GM12878 (cell line): ENCODE data around the gene OSCP1. TPM values are rescaled to one million over a fixed set of nuclear protein-coding genes. Genes with fewer than 3 reads are reported as not detected.

Experiments used
- ATAC-seq: fragments of 200-7000 bp; cut with Tn5 transposase; 3 replicates; pipeline ENCODE4 v1.9.1; 2020; ENCODE audit warnings: mild to moderate bottlenecking, moderate library complexity
- BruUV-seq: library from RNA; stranded (reverse); fragments of 400-500 nt; replicated peaks from 2 replicates; lab custom pipeline; 2021; lab: Mats Ljungman, UMichigan
- CTCF ChIA-PET: fragments of 300-600 bp; sonication (Branson Sonifier 250); formaldehyde crosslinking; extraction: SDS; loops from one replicate; lab custom pipeline; 2021; ENCODE audit warnings: inconsistent platforms; lab: Yijun Ruan, JAX
- POLR2A ChIA-PET: fragments of 350-600 bp; formaldehyde crosslinking; extraction: SDS; loops from one replicate; lab custom pipeline; 2021; ENCODE audit warnings: inconsistent platforms; lab: Charles Lee
- RAD21 ChIA-PET: fragments of 300-600 bp; sonication (Branson Sonifier 250); formaldehyde crosslinking; loops from one replicate; lab custom pipeline; 2023; ENCODE audit warnings: antibody characterized with exemption; ENCODE audit not compliant: unreplicated experiment; lab: Charles Lee
- SMC1A ChIA-PET: fragments of 300-600 bp; sonication (Branson Sonifier 250); formaldehyde crosslinking; loops from one replicate; lab custom pipeline; 2023; ENCODE audit not compliant: unreplicated experiment, uncharacterized antibody; lab: Charles Lee
- DNase-seq: peaks from one replicate; pipeline ENCODE4 v3.0.0-alpha.2; 2011; ENCODE audit warnings: low read depth, low spot score
- FAIRE-seq: peaks from 3 replicates; lab custom pipeline; 2011; peaks lifted over from hg19 to GRCh38; lab: Jason Lieb, UNC
- H2AFZ ChIP-seq: 2 replicates; pipeline ENCODE4 v1.6.0; 2011; ENCODE audit warnings: low read depth, low read length, control low read depth; ENCODE audit not compliant: control insufficient read depth
- H3K27ac ChIP-seq: 2 replicates; pipeline ENCODE4 v1.5.1; 2011; ENCODE audit warnings: control low read depth; ENCODE audit not compliant: control insufficient read depth, insufficient read depth
- H3K27me3 ChIP-seq, 2 experiments: replicated peaks in 1 of 2; 2 replicates each; pipeline versions ENCODE4 v1.6.0 to v1.6.1; 2011; ENCODE audit warnings: low read length in 1 of 2; ENCODE audit not compliant: control insufficient read depth in 2 of 2, insufficient read depth in 2 of 2
- H3K36me3 ChIP-seq, 2 experiments: 2 replicates each; pipeline ENCODE4 v1.5.1; 2011; ENCODE audit warnings: low read length in 1 of 2; ENCODE audit not compliant: control insufficient read depth in 2 of 2, insufficient read depth in 2 of 2
- H3K4me1 ChIP-seq: 2 replicates; pipeline ENCODE4 v1.6.1; 2011; ENCODE audit warnings: mild to moderate bottlenecking, low read length, moderate library complexity, mixed read lengths; ENCODE audit not compliant: control insufficient read depth, insufficient read depth
- H3K4me2 ChIP-seq: 2 replicates; pipeline ENCODE4 v1.6.0; 2011; ENCODE audit warnings: control low read depth; ENCODE audit not compliant: control insufficient read depth, insufficient read depth
- H3K4me3 ChIP-seq: fragments of 200-600 bp; sonication (generic); 2 replicates; pipeline ENCODE4 v1.5.1; 2016
- H3K79me2 ChIP-seq: 2 replicates; pipeline ENCODE4 v1.6.0; 2011; ENCODE audit warnings: low read length; ENCODE audit not compliant: control insufficient read depth, insufficient read depth
- H3K9ac ChIP-seq: 2 replicates; pipeline ENCODE4 v1.8.0; 2011; ENCODE audit warnings: low read length, control low read depth, mixed read lengths; ENCODE audit not compliant: control insufficient read depth, insufficient read depth
- H3K9me3 ChIP-seq: replicated peaks from 3 replicates; pipeline ENCODE4 v1.5.1; 2011; ENCODE audit warnings: mild to moderate bottlenecking, low read length; ENCODE audit not compliant: control insufficient read depth, insufficient read depth
- H4K20me1 ChIP-seq: 2 replicates; pipeline ENCODE4 v1.6.0; 2011; ENCODE audit not compliant: control insufficient read depth, insufficient read depth
- CREB1 ChIP-seq: IDR thresholded peaks from 2 replicates; pipeline ENCODE4 v1.6.1; 2012; ENCODE audit warnings: low read depth, mild to moderate bottlenecking, inconsistent platforms
- FOS ChIP-seq: IDR thresholded peaks from 3 replicates; pipeline ENCODE4 v1.6.1; 2011; ENCODE audit warnings: borderline replicate concordance; ENCODE audit not compliant: insufficient read length; ENCODE audit errors: extremely low read depth
- JUND ChIP-seq: IDR thresholded peaks from 2 replicates; pipeline ENCODE4 v1.6.1; 2012; ENCODE audit warnings: low read depth, mild to moderate bottlenecking, low read length, improper control_type of control experiment, moderate library complexity
- KAT2A ChIP-seq: conservative IDR thresholded peaks from 2 replicates; pipeline ENCODE4 v1.6.1; 2011; ENCODE audit warnings: low read depth, low read length; ENCODE audit not compliant: control insufficient read depth
- MYC ChIP-seq: IDR thresholded peaks from 2 replicates; pipeline ENCODE4 v1.6.1; 2011; ENCODE audit warnings: mild to moderate bottlenecking, low read length, moderate library complexity, inconsistent platforms; ENCODE audit not compliant: insufficient read depth, insufficient replicate concordance, insufficient read length, severe bottlenecking
- PML ChIP-seq: IDR thresholded peaks from 2 replicates; pipeline ENCODE4 v1.6.1; 2012; ENCODE audit warnings: low read length, inconsistent platforms
- RUNX3 ChIP-seq: IDR thresholded peaks from 2 replicates; pipeline ENCODE4 v1.6.1; 2012; ENCODE audit warnings: low read length, inconsistent platforms
- ZNF687 ChIP-seq: fragments of 450-650 bp; IDR thresholded peaks from 2 replicates; pipeline ENCODE4 v1.6.1; 2017; ENCODE audit warnings: mild to moderate bottlenecking, moderate library complexity
- whole genome bisulfite sequencing: methylation state at CpG from one replicate; pipeline ENCODE4 v1.1.6; 2016; ENCODE audit warnings: low lambda C conversion rate; ENCODE audit not compliant: insufficient replicate concordance, insufficient coverage; ENCODE audit errors: missing lambda C conversion rate; 5-methylcytosine and 5-hydroxymethylcytosine counted together
- in situ Hi-C: fragments of 300-500 bp; cut with MboI; formaldehyde crosslinking; loops from 9 replicates; pipeline ENCODE4 v1.14.3; 2018; ENCODE audit warnings: mixed read lengths
- intact Hi-C: fragments of 100-400 bp; cut with micrococcal nuclease; formaldehyde crosslinking; loops from one replicate; pipeline ENCODE4 v1.14.2; 2022; ENCODE audit not compliant: unreplicated experiment
- polyA plus RNA-seq, 11 experiments: library from polyadenylated mRNA; depleted of rRNA in 4 of 11; unstranded in 6 of 11; stranded (reverse) in 5 of 11; fragments of >200 nt; fragmentation: Nextera tagmentation in 4 of 11; fragmentation: Illumina TruSeq in 1 of 11; extraction: Ambion mirVana in 4 of 11; extraction: Trizol in 1 of 11; gene quantifications; 1 replicate in 1 of 11; 2 replicates in 10 of 11; pipeline versions ENCODE4 v1.2.1 to v1.2.3, GENCODE V29; 2011 to 2016; ENCODE audit warnings: inconsistent platforms in 2 of 11, missing spikeins in 2 of 11, low read depth in 1 of 11
- total RNA-seq, 4 experiments: library from RNA; depleted of rRNA in 3 of 4; stranded (reverse); fragments of >200 nt in 3 of 4; fragmentation: Illumina TruSeq in 1 of 4; extraction: Trizol in 1 of 4; gene quantifications; 2 replicates each; pipeline versions ENCODE4 v1.2.1 to v1.2.3, GENCODE V29; 2013 to 2021

OSCP1 gene
- total and polyA plus RNA-seq, 10 of the 15 experiments (the other 5 are each of a cell fraction or from before 2014, with no cell fraction given) = 1.8 to 5.9 (median 3.0) TPM

- WGBS = 95% methylated on average over 4 of the region's 4 CpGs
These were observed 16.8 kb upstream of the OSCP1 start for GRCh38 chr1:36467027-36467410.

More at GRCh38 chr1:36467027-36467410, 16.8 kb upstream of the OSCP1 start:
- TF ChIP-seq ZNF687 (no peak), FOS (no peak), MYC (no peak), KAT2A (no peak), RUNX3 (no peak), CREB1 (no peak), PML (no peak), JUND (no peak)
- Histone ChIP-seq H3K27me3 (no peaks in the 10 kb centered on the region), H3K4me3 (no peak overlapping the region), H4K20me1 (no peaks in the 10 kb centered on the region), H3K4me2 (no peak overlapping the region), H2AFZ (no peak overlapping the region), H3K79me2 (peaks cover 16% of the 10 kb centered on the region), H3K9me3 (no peaks in the 10 kb centered on the region), H3K27ac (no peak overlapping the region), H3K36me3 (no peaks in the 10 kb centered on the region), H3K9ac (no peak overlapping the region), H3K4me1 (no peaks in the 10 kb centered on the region)
- CTCF ChIA-PET = no interaction called here
- ATAC-seq = no peak
- no peak for DNase-seq
- POLR2A ChIA-PET = interaction anchor here (1.4 to 2.0 kb wide), 2 partner anchors 9 to 17 kb away, joined by 3 to 9 read pairs; partner anchors contain the start of gene OSCP1
- SMC1A ChIA-PET = no interaction called here
- no peak for FAIRE-seq
- intact Hi-C loops = no loop called here
- RAD21 ChIA-PET = no interaction called here
- BruUV-seq = no TSS peak
- in situ Hi-C loops = no loop called here
